ENCODE data around the gene COL11A2.

DNA sequence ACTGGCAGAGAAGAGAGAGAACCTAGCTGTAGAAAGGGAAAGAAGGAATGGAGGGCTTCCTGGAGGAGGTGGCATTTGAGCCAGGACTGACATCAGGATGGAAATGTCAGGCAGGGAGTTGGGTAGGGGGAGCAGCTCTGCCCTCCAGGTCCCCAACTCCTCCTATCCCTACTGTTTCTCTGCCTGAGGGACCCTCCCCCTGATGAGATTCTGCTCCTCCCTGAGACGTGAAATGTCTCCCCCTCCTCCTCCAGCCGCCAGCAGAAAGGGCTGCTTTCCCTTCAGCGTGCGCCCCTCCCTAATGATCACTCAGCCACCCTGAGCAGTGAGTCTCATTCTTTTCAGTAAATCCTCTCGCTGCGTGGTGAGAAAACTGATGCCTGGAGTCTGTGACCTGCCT is 75.8 kb downstream of the COL11A2 start:
- TF ChIP-seq, protein P1, sequence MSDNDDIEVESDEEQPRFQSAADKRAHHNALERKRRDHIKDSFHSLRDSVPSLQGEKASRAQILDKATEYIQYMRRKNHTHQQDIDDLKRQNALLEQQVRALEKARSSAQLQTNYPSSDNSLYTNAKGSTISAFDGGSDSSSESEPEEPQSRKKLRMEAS (IDR thresholded peaks at IDR 0.05; ENCODE audit: low read depth, low read length) = no peak
- TF ChIP-seq, protein P2, sequence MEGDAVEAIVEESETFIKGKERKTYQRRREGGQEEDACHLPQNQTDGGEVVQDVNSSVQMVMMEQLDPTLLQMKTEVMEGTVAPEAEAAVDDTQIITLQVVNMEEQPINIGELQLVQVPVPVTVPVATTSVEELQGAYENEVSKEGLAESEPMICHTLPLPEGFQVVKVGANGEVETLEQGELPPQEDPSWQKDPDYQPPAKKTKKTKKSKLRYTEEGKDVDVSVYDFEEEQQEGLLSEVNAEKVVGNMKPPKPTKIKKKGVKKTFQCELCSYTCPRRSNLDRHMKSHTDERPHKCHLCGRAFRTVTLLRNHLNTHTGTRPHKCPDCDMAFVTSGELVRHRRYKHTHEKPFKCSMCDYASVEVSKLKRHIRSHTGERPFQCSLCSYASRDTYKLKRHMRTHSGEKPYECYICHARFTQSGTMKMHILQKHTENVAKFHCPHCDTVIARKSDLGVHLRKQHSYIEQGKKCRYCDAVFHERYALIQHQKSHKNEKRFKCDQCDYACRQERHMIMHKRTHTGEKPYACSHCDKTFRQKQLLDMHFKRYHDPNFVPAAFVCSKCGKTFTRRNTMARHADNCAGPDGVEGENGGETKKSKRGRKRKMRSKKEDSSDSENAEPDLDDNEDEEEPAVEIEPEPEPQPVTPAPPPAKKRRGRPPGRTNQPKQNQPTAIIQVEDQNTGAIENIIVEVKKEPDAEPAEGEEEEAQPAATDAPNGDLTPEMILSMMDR (IDR thresholded peaks at IDR 0.05; ENCODE audit: low read depth, low read length) = no peak
- TF ChIP-seq MYC (IDR thresholded peaks at IDR 0.05; ENCODE audit: low read depth, low read length) = no peak

Data from NB4 (cell line).